Progenitor cell of endocrine pancreas (in vitro differentiated cells): ENCODE data around the gene PLIN3. TPM values are rescaled to one million over a fixed set of nuclear protein-coding genes. Genes with fewer than 3 reads are reported as not detected.
A peak's percentile ranks its signal among the peaks of the same experiment; 100 is the strongest.
"Not testable (repeated sequence)": the region's sequence is repeated elsewhere in the genome, so short reads cannot be mapped to it uniquely, and the experiment has no call there.

Source experiments
- DNase-seq: peaks from one replicate; pipeline ENCODE4 v3.0.0; 2021; ENCODE audit warnings: low spot score; ENCODE audit not compliant: unreplicated experiment
- H3K27ac Mint-ChIP-seq: 2 replicates; pipeline ENCODE4 v1.8.0; 2021; ENCODE audit warnings: mild to moderate bottlenecking, moderate library complexity, mixed read lengths
- H3K27me3 Mint-ChIP-seq: 2 replicates; pipeline ENCODE4 v1.8.0; 2021; ENCODE audit warnings: mixed read lengths
- H3K36me3 Mint-ChIP-seq: 2 replicates; pipeline ENCODE4 v1.8.0; 2022; ENCODE audit warnings: mixed read lengths; ENCODE audit not compliant: insufficient read depth
- H3K4me1 Mint-ChIP-seq: 2 replicates; pipeline ENCODE4 v1.8.0; 2021; ENCODE audit warnings: low read depth, mixed read lengths
- H3K4me3 Mint-ChIP-seq: 2 replicates; pipeline ENCODE4 v1.8.0; 2021; ENCODE audit warnings: low read depth, mild to moderate bottlenecking, moderate library complexity, mixed read lengths
- H3K9me3 Mint-ChIP-seq: 2 replicates; pipeline ENCODE4 v1.8.0; 2021; ENCODE audit warnings: low read depth, mixed read lengths
- total RNA-seq: library from RNA; stranded (reverse); gene quantifications from 2 replicates; pipeline ENCODE4 v1.2.1, GENCODE V29; 2021
- TF ChIP-seq, protein P1 (sequence below): fragments of 200-600 bp; sonication (generic); IDR thresholded peaks from one replicate; pipeline ENCODE4 v1.5.0; 2021; ENCODE audit warnings: antibody characterized with exemption, mild to moderate bottlenecking; ENCODE audit not compliant: unreplicated experiment

Gene PLIN3
- total RNA-seq, 1 donor from 2014 or later, result 43.6 TPM

DNA sequence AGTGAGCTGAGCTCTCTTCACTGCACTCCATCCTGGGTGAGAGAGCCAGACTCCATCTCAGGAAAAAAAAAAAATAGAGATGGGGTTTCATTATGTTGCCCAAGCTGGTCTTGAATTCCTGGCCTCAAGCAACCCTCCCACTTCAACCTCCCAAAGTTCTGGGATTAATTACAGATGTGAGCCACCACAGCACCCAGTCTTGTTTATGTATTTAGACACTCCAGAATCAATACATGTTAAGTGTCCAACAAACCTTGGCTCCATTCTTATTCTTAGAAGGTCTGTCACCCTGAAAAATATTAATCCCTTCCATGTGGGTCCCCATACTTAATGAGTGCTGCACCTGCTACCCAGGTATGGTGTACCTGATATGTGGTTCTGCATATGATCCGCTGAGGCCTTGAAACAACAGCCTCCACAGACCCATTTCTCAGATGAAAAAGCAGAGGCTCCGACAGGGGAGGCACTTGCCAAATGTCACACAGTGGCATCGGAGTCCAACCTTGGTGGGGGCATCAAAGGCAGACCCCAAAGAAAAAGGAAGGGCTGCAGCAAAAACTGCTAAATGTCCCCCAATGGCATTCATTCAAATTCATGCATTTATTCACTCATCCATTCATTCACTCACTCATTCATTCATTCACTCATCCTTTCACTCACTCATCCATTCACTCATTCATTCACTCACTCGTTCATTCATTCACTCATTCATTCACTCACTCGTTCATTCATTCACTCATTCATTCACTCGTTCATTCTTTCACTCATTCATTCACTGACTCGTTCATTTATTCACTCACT lies 52.6 kb downstream of the PLIN3 start:
- H3K27ac Mint-ChIP-seq, result no peak overlapping the region
- DNase-seq, result no peak
- H3K4me3 Mint-ChIP-seq, result peak overlapping the region; percentile 69
- peaks cover 1% of the 10 kb centered on the region for H3K4me1 Mint-ChIP-seq
- no peaks in the 10 kb centered on the region for H3K27me3 Mint-ChIP-seq
- peaks cover 6% of the 10 kb centered on the region for H3K9me3 Mint-ChIP-seq
- TF ChIP-seq, protein P1, sequence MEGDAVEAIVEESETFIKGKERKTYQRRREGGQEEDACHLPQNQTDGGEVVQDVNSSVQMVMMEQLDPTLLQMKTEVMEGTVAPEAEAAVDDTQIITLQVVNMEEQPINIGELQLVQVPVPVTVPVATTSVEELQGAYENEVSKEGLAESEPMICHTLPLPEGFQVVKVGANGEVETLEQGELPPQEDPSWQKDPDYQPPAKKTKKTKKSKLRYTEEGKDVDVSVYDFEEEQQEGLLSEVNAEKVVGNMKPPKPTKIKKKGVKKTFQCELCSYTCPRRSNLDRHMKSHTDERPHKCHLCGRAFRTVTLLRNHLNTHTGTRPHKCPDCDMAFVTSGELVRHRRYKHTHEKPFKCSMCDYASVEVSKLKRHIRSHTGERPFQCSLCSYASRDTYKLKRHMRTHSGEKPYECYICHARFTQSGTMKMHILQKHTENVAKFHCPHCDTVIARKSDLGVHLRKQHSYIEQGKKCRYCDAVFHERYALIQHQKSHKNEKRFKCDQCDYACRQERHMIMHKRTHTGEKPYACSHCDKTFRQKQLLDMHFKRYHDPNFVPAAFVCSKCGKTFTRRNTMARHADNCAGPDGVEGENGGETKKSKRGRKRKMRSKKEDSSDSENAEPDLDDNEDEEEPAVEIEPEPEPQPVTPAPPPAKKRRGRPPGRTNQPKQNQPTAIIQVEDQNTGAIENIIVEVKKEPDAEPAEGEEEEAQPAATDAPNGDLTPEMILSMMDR, result no peak
- peaks cover 9% of the 10 kb centered on the region for H3K36me3 Mint-ChIP-seq

DNA sequence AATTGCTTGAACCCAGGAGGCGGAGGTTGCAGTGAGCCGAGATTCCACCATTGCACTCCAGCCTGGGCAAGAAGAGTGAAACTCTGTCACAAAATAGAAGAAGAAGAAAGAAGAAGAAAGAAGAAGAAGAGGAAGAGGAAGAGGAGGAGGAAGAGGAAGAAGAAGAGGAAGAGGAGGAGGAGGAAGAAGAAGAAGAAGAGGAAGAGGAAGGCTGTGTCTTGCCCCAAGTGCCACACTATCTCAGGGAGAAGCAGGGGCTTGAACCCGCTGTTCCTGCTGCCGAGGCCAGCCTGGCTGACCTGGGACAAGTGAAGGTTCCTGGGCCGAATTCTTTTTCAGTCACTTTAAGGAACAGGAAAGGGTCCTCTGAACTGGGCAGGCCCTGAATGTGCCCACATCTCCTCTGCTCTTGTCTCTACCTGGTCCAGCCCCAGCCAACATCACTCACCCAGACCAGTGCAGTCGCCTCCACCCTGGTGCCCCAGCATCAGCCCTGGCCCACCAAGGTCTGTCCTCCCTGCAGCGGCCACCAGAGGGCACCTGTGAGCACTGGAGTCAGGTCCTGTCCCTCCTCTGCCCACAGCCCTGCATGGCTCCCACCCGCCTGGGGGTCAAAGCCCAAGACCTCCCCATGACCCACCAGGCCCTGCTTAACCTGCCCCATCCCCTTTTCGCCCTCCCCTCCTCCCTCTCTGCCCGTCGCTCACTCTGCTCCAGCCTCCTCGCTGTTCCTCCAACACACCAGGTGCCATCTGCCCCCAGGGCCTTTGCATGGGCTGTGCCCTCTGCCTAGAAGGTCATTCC lies 55.9 kb downstream of the PLIN3 start:
- Mint-ChIP-seq H3K27ac (peak overlapping the region; percentile 59), H3K9me3 (peaks cover 6% of the 10 kb centered on the region), H3K4me3 (no peak overlapping the region), H3K27me3 (no peaks in the 10 kb centered on the region), H3K4me1 (peaks cover 1% of the 10 kb centered on the region), H3K36me3 (peaks cover 2% of the 10 kb centered on the region)
- DNase-seq, result peak; percentile 89
- TF ChIP-seq, protein P1, result peak; percentile 83

DNA sequence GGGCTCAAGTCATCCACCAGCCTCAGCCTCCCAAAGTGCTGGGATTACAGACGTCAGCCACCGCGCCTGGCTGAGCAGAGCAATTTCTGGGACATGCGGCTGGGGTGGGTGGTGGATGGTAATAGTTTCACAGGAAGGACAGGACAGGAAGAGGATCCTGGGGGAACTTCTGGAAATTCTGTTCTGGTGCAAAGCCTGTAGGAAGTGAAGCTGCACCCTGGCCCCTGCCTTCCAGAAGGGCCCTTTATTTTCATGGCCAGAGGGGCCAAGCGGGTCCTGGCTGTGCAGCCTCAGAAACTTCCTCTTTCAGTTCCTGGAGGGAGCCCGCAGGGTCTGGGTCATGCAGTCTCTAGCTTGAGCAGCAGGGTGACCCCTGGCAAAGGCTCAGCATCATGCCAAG lies 60.3 kb downstream of the PLIN3 start:
- no peaks in the 10 kb centered on the region for H3K36me3 Mint-ChIP-seq
- no peaks in the 10 kb centered on the region for H3K27me3 Mint-ChIP-seq
- DNase-seq, result no peak
- H3K9me3 Mint-ChIP-seq, result no peaks in the 10 kb centered on the region
- no peaks in the 10 kb centered on the region for H3K4me1 Mint-ChIP-seq
- no peak overlapping the region for H3K27ac Mint-ChIP-seq
- TF ChIP-seq, protein P1, result no peak
- no peak overlapping the region for H3K4me3 Mint-ChIP-seq

DNA sequence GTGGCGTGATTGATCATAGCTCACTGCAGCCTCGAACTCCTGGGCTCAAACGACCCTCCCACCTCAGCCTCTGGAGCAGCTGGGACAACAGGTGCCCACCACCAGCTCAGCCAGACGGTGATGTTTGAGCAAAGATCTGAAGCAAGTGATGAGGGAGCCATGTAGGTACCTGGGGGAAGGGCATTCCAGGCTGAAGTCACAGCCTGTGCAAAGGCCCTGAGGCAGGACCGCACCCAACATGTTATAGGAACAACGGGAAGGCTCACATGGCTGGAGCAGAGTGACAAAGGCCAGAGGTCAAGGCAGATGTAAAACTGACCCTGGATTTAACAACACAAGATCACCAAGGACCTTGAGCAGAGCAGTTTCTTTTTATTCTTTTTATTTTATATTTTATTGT lies 61.1 kb downstream of the PLIN3 start:
- Mint-ChIP-seq H3K36me3 (no peaks in the 10 kb centered on the region), H3K4me3 (no peak overlapping the region), H3K9me3 (no peaks in the 10 kb centered on the region), H3K27me3 (no peaks in the 10 kb centered on the region), H3K4me1 (no peaks in the 10 kb centered on the region), H3K27ac (no peak overlapping the region)
- TF ChIP-seq, protein P1, result no peak
- DNase-seq, result no peak

DNA sequence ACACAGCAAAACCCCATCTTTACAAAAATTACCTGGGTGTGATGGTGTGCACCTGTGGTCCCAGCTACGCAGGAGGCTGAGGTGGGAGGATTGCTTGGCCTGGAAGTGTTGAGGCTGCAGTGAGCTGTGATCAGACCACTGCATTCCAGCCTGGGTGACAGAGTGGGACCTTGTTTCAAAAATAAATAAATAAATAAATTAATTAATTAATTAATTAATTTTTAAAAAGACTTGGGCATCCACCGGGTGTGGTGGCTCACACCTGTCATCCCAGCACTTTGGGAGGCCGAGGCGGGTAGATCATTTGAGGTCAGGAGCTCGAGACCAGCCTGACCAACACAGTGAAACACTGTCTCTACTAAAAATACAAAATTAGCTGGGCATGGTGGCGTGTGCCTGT lies 62.3 kb downstream of the PLIN3 start:
- H3K9me3 Mint-ChIP-seq, result not testable (repeated sequence)

More for the DNA sequence above, 62.3 kb downstream of the PLIN3 start:
- not testable (repeated sequence) for DNase-seq, H3K36me3 Mint-ChIP-seq, H3K4me3 Mint-ChIP-seq, H3K27ac Mint-ChIP-seq, H3K4me1 Mint-ChIP-seq, H3K27me3 Mint-ChIP-seq
